GM12873 (cell line): ENCODE results near the gene CLEC17A.

Experiments
- TF ChIP-seq, protein P1 (sequence below): IDR thresholded peaks from 2 replicates; pipeline ENCODE4 v1.5.1; 2012; ENCODE audit warnings: low read depth, mild to moderate bottlenecking, moderate library complexity, low read length, control low read depth; ENCODE audit not compliant: insufficient read depth; ENCODE audit errors: missing control alignments

The CLEC17A gene

DNA sequence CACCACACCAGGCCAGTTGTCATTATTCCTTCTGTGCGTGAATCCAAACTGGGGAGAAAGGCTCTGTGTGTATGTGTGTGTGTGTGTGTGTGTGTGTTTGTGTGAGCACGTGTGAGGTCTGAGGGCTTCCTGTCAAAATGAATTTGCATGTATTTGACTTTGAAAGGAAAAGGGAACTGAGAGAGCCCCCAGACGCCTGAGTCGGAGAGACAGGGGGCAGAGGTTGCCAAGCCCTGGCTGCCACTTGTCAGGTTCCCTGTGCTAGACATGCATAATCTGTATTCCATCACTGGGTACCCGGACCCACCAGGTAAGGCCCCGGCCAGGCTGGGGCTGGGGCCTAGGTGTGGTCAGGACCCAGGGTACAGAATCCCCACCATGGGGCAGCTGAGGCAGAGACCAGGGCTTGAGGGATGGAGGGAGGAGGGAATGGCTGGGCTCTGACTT, at the start of gene CLEC17A:
Gene CLEC17A, plus strand, starts transcription at position 191 of the 447 bp plus-strand sequence. Its CDS starts 77 bp downstream, at position 268.
- TF ChIP-seq, protein P1, sequence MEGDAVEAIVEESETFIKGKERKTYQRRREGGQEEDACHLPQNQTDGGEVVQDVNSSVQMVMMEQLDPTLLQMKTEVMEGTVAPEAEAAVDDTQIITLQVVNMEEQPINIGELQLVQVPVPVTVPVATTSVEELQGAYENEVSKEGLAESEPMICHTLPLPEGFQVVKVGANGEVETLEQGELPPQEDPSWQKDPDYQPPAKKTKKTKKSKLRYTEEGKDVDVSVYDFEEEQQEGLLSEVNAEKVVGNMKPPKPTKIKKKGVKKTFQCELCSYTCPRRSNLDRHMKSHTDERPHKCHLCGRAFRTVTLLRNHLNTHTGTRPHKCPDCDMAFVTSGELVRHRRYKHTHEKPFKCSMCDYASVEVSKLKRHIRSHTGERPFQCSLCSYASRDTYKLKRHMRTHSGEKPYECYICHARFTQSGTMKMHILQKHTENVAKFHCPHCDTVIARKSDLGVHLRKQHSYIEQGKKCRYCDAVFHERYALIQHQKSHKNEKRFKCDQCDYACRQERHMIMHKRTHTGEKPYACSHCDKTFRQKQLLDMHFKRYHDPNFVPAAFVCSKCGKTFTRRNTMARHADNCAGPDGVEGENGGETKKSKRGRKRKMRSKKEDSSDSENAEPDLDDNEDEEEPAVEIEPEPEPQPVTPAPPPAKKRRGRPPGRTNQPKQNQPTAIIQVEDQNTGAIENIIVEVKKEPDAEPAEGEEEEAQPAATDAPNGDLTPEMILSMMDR: no peak

- TF ChIP-seq, protein P1: no peak
Observed at GRCh38 chr19:14533450-14533849, 49.4 kb upstream of the CLEC17A start.

- TF ChIP-seq, protein P1: no peak
Observed at GRCh38 chr19:14536926-14537692, 45.8 kb upstream of the CLEC17A start.

GRCh38 chr19:14540741-14541525, 42.0 kb upstream of the CLEC17A start:
- TF ChIP-seq, protein P1: no peak

GRCh38 chr19:14542711-14543328, 40.1 kb upstream of the CLEC17A start:
- TF ChIP-seq, protein P1: no peak

DNA sequence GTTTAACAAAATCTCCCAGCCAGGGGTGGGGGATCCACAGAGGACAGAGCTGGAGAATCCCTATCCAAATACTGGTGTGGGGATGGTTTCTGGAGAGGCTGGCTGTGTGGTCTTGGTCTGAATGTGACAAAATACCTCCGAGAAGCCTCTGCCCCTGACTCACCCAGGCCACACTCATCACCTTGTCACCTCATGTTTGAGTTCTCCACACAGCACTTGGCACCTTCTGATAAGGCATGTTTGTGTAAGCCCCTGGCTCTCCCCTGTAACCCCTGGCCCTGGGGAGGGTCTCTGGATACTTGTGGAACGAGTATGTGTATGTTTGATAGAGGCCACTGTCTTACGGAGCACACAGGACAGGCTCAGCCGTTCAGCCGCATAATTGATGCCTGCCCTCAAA, 38.8 kb upstream of the CLEC17A start:
- TF ChIP-seq, protein P1: no peak
